Right hindlimb (tissue), 1 donor: ENCODE measurements around the gene ZDHHC20.
"Not testable (repeated sequence)": the region's sequence is repeated elsewhere in the genome, so short reads cannot be mapped to it uniquely, and the experiment has no call there.

ENCODE experiments used
- DNase-seq: peaks from one replicate; pipeline ENCODE4 v3.0.0-alpha.2; 2018

The ZDHHC20 gene

DNA sequence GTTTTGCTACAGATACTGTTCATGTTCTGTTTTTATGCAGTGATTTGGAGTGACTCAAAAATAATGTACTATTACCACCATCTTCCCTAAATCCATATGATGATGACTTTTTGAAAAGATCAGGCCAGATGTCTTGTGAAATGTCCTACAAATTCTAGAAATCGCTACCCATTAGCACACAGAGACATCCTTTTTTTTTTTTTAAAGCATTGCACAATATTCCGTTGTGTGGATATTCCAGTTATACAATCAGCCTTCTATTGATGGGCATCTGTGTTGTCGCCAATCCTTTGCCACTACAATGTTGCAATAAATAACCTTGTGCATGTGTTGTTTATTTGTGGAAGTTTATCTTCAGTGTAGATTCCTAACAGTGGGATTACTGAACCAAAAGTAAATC lies 24.5 kb downstream of the ZDHHC20 start:
- no peak for DNase-seq

DNA sequence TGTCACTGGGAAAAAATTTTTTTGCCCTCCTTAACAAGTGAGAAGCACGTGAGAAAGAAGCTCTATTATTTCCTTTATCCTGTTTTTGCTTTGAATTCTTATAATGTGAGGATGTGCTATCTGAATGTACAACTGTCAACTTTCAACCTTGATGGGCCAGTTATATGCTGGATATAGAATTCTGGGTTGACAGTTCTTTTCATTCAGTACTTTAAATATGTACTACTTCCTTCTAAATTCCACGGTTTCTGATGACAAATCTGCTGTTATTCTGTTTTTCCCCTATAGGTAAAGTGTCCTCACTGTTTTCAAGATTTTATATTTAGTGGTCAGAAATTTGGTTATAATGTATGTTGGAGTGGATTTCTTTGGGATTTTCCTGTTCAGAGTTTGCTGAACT lies 29.9 kb downstream of the ZDHHC20 start:
- no peak for DNase-seq

DNA sequence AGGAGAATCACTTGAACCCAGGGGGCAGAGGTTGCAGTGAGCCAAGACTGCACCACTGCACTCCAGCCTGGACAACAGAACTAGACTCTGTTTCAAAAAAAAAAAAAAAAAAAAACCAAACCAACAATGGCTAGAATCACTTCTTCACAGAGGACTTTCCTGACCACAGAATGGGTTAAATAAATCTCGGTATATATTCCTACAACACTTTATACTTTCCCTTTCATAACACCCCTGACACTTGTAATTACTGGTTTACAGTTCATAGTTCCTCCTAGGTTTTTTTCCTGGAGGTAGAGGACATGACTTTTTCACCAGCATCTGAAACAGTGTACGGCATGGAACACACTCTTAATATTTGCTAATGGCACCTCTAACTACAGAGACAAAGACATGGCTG lies 31.4 kb downstream of the ZDHHC20 start:
- DNase-seq: no peak

DNA sequence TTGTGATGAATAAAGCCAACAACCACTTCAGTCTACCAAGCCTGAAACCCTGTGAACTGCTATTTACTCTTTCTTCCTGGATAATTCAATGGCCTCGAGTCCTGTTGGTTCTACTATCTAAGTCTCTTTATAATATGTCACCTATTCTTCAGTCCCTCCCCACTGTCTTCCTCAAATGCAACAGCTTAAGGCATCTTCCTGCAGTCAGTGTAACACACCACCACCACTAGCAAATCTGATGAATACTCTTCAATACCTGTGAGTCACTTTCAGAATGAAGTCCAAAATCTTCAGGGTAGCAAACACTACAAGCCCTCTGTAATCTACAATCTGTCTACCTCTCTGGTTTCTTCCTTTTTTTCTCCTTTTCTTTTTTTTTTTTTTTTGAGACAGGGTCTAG lies 32.9 kb downstream of the ZDHHC20 start:
- DNase-seq: no peak

DNA sequence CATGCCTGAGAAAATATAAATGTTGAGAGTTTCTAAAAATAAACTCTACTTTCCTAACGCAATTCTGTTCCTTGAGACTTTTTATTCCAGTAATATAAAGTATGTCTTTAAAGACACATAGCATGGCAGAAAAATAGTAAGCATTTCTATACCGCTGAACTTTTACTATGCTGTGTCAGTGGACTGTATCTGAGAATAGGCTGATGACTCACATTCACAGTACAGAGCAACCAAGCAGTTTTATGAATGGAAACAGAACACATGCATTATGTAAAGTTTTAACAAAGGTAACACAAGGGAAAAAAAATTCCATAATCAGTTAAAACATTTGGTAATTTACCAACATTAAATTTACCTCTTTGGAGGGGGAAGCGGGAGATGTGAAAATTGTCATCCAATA lies 38.4 kb downstream of the ZDHHC20 start:
- DNase-seq: no peak

DNA sequence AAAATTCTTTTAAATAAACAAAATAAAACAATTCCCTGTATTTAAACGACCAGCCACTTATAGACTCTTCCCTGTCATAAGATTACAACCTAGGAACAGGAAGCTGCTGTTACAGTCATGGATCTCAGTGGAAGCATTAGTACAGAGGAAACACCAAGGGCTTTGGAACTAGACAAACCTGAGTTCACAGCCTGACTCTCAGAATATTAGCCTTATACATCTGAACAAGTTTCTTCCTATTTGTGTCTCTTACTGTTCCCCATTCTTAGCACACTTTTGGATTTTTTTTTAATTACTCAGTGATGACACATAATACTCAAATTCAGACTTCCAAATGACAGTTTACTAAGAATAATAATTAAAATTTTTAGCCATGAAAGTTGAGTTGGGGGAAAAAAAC lies 46.1 kb downstream of the ZDHHC20 start:
- DNase-seq: no peak

DNA sequence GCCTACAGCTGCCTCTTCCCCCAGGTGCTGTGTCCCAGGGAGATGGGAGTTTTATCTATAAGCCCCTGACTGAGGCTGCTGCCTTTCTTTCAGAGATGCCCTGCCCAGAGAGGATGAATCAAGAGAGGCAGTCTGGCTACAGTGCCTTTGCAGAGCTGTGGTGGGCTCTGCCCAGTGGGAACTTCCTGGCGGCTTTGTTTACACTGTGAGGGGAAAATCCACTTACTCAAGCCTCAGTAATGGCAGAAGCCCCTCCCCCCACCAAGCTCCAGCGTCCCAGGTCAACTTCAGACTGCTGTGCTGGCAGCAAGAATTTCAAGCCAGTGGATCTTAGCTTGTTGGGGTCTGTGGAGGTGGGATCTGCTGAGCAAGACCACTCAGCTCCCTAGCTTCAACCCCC lies 48.6 kb downstream of the ZDHHC20 start:
- not testable (repeated sequence) for DNase-seq

DNA sequence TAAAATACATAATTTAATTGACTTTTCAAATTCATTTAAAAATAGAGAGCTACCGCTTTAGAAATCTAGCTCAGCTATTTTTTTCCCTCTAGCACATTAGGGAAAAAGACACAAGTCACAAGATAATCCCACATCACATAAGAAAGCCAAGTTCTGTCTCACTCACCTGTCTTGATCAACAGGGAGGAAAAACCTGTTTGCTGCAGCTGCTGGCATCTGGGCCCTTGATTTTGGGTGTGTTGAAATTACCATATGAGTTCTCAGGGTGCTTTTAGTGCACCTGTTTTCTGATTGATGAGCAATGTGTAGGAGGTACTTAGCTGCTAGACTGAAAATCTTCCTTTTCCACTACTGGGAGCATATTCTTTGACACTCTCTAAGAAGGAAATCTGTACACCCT lies 53.8 kb downstream of the ZDHHC20 start:
- DNase-seq: no peak

DNA sequence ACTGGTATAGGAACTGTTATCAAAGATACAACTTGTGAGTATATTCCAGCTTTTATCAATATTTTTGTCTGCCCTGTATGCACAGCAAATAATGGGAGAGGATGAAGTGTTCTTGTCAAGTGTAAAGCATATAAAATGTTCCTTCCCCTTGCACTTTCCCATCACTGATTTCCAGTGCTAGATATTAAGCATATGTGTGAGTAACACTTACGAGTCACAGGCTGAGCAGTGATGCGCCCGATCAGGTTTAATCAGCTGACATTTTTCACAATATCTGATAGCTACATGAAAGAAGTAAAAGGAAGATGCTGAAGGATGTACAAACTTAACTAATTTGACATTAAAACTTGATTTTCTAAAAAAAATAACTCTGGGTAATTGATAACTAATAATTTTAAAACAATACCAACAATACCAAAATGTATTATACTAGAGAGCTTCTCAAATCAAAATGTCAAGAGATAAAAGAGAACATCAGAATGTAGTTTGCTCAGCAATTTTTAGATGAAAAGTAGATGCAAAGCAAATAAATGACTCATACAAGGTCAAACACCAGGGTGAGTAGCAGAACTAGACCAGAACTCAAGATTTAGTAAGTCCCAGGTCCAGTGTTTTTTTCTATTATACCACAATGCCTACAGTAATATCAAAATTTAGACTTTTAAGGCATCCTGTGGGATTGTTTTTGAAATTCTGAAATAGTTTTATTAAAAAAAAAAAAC lies 56.4 kb downstream of the ZDHHC20 start:
- DNase-seq: no peak

DNA sequence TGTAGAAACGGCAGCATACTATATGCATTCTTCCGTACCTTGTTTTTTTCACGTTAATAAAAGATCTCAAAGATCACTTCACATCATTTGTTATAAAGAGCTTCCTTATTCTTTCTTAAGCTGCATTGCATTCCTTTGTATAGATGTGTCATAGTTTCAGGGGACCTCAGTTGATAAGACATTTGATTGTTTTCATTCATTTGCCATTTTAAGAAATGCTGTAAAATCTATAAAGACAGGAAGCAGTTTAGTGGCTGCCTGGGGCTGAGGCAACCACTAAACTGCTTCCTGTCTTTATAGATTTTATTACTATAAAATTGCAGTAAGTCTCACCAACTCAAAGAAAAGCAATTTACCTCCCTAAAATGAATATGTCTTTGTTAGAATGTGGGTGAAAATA lies 59.4 kb downstream of the ZDHHC20 start:
- no peak for DNase-seq

DNA sequence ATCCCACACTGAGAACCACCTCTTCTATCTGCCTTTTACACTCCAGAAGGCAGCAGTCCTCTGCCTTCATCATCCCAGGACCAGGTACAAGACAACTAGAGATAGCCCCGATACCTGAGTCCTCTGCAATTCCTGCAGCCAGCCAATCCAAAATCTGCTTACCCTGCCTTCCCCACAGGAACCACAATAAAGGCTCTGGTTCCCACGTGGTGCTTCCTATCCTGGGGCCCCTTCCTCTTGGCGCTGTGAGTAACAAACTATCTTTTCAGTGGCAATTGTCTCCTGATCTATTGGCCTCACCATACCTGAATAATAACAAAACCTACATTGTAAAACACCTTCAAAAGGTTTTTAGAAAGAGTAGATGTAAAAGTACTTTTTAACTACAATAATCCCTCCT lies 63.1 kb downstream of the ZDHHC20 start:
- no peak for DNase-seq

DNA sequence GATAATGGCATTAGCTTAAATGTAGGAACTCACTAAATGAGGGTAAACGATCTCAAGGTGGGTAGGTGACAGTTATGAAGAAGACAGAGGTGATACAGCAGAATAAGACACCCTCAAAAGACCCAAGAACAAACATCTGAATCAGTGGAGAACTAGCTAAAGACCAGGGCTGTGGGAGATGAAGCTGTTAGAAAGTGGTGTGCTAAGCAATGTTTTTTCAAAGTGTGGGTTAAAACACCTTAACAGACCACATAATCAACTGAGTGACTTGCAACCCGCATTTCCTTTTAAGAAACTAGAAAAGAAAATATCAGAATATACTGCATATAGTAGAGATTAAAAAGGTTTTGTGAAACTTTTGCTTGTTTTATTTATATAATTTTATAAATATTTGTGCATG lies 70.0 kb downstream of the ZDHHC20 start:
- DNase-seq: no peak

DNA sequence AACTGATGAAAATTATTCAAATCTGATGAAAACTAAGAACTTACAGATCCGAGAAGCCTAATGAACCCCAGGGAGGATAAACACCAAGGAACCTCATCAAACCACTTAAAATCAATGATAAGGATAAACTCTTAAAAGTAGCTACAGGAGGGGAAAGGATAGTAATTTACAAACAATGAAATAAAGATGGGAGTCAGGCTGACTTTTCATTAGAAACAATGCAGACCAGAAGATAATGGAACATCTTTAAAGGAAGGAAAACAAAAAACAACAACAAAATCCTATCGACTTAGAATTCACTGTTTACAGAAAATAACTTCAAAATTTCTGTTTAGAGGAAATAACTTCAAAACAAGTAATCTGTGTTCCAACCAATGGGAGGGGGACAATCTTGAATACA lies 73.4 kb downstream of the ZDHHC20 start:
- no peak for DNase-seq

DNA sequence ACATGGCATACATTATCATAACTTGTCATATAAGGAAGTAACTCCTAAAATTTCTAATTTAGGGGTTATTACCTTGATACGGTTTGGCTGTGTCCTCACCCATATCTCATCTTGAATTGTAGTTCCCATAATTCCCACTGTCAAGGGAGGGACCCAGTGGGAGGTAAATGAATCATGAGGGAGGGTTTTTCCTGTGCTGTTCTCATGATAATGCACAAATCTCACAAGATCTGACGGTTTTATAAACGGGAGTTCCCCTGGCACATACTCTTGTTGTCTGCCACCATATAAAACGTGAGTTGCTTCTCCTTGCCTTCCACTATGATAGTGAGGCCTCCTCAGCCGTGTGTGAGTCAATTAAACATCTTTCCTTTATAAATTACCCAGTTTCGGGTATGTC lies 76.0 kb downstream of the ZDHHC20 start:
- no peak for DNase-seq

DNA sequence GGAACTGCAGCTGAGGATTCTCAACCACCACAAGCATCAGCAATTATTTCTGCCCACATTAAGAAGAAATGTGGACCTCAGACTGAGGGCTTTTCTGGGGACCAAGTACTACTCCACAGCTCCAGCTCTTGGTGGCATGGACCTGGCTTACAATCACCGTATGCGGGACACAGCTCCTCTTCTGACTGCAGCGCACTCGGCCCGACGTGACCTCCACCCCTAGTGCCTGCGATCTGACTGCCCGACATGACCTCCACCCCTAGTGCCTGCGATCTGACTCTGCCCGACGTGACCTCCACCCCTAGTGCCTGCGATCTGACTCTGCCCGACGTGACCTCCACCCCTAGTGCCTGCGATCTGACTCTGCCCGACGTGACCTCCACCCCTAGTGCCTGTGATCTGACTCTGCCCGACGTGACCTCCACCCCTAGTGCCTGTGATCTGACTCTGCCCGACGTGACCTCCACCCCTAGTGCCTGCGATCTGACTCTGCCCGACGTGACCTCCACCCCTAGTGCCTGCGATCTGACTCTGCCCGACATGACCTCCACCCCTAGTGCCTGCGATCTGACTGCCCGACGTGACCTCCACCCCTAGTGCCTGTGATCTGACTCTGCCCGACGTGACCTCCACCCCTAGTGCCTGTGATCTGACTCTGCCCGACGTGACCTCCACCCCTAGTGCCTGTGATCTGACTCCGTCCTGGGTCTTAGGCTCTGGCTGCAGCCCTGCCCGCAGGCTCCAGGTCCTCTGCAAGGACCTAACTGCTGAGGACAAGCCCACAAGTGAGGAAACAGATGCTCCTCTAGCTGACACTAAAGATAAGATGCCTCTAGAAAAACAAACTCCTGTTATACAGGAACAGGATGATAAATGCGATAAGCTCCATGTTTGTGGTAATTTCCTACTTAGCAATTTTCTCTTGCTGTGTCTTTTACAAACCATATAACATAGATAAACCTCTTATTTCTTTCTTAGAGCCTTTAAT lies 81.8 kb downstream of the ZDHHC20 start:
- DNase-seq: not testable (repeated sequence)

DNA sequence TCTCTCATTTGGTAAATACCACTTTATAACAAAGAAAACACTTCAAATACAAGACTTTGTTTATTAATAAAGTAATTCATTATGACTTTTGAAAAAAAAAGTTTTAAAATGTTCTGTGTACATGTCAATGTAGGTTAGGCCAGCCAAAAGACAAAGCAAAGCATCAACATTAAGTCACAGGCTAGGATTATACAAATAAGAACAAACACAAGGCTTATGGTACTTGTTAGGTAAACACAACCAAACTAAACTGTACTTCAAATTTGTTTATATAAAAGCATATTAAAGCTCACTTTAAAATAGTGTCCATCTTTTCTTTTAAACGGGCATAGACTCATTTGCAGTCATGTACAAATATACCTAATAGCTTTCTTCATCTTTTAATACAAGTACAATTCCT lies 86.6 kb downstream of the ZDHHC20 start:
- DNase-seq: no peak

DNA sequence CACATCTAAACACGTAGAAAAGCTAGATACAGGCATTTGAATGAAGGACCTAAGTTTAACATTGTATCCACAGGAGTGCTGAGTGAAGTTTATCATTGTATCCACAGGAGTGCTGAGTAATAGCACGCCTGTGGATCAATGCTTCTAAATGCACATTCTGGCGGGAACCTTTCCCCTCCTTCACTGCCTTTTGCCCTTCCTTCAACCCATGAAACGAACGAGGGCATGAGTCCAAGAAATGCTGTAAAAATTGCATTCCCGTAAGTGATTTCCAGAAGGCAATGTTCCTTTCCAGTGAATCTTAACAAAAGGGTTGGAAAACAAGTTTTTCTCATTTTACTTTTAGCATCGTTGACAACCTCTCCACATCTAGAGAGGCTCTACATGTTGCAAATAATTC lies 88.1 kb downstream of the ZDHHC20 start:
- DNase-seq: no peak

DNA sequence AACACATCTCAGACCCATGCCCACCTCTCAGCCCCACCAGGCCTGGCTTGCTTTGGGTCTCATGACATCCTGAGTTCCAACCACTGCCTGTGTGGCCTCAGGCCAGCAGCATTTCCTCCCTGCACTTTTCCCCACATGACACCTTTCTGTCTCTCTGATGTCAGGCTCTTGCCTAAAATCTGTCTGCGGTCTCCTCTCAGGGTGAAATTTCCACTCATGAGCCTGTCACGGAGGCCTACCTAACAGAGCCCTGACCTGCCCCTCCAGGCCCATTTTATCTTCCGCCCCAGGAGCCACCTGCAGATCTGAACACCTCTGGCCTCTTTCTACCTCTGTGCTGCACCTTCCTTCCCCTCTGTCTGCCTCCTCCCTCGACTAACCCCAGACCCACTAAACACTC lies 93.5 kb downstream of the ZDHHC20 start:
- DNase-seq: no peak

DNA sequence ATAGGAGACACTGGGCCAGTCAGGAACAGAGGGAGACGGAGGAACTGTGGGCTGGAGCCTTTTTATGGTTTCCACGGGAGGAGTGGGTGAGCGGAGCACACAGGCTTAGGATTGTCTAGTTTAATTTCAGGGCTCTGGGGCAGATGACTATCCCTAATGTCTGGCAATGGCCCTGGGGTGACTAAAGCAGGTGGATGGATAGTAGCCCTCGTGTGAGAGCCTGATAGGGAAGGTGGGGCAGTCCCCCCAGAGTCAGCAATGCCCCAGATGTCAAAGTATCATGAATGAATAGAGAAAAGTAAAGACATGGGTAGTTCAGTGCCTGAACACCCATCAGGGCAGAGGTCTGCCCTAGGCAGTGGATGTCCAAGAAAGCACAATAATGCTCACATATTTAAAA lies 94.2 kb downstream of the ZDHHC20 start:
- DNase-seq: no peak

DNA sequence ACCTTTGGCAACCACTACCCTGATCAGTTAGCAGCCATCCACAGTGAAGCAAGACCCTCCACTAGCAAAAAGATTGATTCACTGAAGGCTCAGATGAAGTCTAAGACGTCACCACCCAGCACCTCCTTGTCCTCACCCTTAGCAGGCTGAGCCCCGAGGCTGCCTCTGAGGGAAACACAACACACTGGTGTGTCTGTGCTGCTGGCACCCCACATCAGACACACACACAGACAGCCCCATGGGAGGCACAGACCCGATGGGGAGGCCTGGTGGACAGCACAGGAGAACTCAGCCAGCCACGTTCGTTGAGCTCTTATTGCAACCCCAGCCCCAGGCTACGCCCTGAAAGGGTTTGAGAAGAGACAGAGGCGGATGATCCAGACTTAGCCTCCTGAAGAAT lies 94.7 kb downstream of the ZDHHC20 start:
- no peak for DNase-seq

DNA sequence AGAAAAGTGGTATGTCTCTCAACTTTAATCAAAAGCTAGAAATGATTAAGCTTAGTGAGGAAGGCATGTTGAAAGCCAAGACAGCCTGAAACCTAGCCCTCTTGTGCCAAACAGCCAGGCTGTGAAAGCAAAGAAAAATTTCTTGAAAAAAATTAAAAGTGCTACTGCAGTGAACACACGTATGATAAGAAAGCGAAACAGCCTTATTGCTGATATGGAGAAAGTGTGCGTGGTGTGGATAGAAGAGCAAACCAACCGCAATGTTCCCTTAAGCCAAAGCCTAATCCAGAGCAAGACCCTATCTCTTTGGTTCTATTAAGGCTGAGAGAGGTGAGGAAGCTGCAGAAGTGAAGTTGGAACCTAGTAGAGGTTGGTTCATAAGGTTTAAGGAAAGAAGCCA lies 96.4 kb downstream of the ZDHHC20 start:
- DNase-seq: no peak

DNA sequence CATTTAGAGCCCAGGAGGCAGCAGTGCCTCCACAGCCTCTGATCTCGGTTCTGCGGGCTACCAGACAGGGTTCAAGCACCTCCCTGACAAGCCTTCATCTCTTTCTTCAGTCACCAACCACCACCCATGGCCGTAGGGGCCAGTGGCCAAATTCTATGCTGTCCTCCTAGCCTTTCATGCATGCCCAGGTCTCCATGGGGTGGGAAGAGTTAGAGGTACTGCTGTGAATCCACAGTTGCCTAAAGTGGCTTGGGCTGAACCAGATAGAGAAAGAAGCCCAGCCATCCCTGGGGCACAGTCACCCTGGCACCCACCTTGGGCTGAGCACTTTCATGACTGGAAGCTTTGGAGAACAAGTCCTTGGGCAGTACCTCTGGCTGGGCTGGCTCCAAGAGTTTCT lies 97.4 kb downstream of the ZDHHC20 start:
- no peak for DNase-seq

DNA sequence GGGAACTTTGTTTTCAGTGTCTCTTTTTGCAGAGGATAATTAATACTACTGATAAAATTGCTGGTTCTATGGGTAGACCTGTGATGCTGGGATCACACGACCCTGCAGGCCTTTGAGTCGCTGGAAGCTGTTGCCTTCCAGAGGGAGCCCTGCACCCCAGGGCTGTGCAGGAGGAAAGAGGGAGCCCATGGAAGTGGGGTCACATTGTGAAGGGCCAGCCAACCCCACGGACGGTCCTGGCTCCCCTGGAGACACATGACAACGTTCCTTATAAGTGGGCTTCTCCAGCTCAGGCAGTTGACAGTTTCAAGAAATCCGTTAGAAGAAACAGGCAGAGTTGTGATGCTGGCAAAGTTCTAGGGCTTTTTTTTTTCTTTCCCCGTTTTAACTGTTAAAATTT lies 98.0 kb downstream of the ZDHHC20 start:
- DNase-seq: no peak

DNA sequence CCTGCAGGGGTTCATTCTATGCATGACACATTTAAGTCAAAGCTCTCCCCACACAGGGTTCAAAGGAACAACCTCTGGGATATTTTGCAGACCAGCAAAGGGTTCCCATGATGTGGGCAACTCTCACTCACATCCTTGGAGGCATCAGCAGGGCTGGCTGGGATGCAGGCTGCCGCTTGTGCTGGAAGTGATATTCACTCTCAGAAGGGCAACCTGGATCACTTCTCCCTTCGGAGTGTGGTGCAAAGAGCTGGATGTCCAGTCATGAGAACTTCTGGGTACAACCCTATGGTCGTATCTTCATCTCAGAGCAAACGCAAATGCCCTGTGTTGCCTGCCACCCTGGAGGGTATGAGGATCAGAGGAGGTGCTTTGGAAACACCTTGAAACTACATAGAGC lies 98.6 kb downstream of the ZDHHC20 start:
- DNase-seq: no peak
